HG03159 (cell line): ENCODE data around the gene TTC27.

Experiments
- ATAC-seq: cut with Tn5 transposase; IDR thresholded peaks from one replicate; pipeline ENCODE4 v1.9.1; 2021; ENCODE audit warnings: mild to moderate bottlenecking, moderate library complexity; ENCODE audit not compliant: unreplicated experiment

The TTC27 gene

DNA sequence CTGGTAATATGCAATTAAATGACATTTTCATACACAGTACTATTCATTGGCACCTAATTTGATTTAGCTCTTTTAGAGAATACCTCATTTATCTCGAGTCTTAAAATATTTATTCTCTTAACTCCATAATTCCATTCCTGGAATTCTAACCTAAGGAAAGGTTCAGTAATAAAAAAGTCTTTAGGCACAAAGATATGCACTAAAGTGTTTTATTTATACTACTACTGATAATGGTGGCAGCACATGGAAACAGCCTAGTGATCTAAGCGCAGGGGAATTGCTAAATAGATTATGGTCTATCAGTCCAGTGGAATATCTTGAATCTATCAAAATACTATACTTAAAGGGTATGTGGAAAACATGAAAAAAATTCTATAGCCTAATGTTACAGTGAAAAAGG is 176.4 kb downstream of the TTC27 start:
- ATAC-seq, result no peak

DNA sequence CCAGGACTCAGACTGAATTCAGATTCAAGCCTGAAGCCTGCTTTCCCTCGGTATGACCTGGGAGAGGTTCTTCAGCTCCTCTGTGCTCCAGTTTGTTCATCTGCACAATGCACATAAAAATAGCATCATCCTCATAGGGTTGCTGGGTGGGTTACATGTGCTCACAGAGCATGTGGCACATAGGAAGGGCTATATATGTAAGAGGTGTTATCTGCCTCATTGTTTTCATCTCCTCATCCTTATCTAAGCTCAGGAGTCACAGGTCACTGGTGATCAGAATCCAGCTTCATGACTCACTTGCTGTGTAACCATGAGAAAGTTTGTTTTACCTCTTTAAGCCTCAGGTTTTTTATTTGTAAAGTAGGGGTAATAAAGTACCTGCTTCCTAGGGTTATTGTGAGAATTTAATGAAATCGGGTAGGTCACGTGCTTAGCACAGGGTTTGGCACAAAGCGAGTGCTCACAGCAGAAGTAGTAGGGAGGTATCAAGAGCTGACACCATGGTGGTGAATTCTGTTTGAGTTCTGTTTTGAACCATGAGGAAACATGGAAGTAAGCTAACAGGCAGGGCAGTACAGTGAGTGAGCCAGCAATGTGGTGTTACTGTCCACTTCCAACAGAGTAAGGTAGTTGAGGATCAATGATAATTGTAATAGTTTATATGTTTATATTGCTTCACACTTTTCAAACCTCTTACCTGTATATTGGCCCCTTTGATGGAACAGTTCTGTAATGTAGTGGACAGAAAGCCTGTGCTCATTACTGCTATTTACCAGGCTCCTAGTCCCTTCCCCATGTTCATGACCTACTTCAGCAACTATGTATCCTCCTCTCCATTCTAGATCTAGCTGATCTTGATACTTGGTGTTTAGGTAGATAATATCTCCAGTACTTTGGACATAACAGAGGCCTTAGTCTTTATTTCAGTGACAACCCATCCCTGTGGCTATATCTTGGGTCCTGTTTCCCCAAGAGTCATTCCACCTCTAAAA is 177.6 kb downstream of the TTC27 start:
- ATAC-seq, result no peak

- no peak for ATAC-seq
These were observed 179.0 kb downstream of the TTC27 start for GRCh38 chr2:32806857-32807256.

DNA sequence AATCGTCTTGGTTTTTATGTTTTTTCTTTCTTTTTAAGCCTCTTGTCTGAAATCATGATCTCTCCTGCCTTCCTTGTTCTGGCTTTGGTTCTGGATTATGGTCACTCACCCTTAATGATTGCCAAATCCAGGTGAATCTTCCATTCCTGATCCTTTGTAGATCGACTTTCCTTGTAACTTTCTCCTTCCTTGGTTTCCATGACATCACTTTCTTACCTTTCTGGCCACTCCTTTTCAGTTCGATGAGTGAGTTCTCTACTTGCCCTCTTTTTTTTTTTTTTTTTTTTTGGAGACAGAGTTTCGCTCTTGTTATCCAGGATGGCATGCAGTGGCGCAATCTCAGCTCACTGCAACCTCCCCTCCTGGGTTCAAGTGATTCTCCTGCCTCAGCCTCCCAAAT is 179.8 kb downstream of the TTC27 start:
- ATAC-seq, result no peak

- no peak for ATAC-seq
These were observed 183.2 kb downstream of the TTC27 start for GRCh38 chr2:32810909-32811495.

- ATAC-seq, result no peak
These were observed 183.8 kb downstream of the TTC27 start for GRCh38 chr2:32811696-32812095.

- no peak for ATAC-seq
These were observed 184.5 kb downstream of the TTC27 start for GRCh38 chr2:32812316-32812715.

GRCh38 chr2:32820088-32820487 is 192.2 kb downstream of the TTC27 start:
- no peak for ATAC-seq

DNA sequence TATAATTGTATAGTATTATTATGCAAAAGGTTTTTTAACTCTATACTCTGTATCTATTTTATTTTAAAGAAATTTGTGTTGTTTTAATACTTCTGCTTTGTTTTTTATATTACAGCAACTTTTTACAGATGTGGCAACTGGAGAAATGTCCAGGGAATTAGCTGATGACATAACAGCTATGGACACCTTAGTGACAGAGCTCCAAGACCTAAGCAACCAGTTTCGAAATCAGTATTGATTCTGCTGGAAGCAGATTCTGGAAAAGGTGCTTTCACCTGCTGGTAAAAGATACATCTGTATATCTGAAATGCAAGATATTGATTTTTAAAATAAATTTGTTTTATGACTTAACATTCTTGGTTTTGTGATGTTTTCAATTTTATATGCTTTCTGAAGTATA is 192.9 kb downstream of the TTC27 start:
- ATAC-seq, result no peak

DNA sequence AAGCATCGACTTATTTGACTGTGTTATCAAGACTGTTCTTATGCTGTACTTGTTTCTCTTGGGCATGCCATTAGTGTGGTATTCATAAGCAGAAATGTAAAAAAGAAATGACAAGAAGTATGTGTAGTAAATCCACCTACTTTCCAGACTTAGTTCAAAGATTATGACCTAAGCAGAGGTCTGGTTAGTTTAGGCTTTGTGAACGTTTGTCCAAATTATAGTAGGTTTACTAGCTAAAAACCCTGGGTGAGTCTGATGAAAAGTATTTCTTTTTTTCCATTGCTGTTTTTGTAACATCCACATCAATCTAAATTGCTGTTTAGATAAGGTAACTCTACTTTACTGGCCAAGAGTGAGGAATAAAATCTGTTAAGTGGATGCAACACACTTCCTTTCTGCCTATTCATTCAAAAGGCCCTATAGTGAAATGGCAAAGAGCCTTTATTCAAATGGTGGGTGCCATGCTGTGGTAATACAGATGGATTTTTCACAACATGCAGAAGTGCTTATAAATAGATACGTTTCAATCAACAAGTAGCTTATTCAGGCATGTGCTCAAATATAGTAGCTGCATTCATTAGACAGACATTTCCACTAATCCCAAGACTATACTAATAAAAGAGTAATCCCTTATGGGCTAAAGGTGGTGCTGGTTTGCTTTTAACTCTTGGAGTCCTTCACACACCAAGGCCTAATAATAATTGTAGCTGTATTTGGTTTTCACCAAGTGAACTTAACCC is 196.4 kb downstream of the TTC27 start:
- no peak for ATAC-seq

- no peak for ATAC-seq
These were observed 197.5 kb downstream of the TTC27 start for GRCh38 chr2:32825291-32825712.

DNA sequence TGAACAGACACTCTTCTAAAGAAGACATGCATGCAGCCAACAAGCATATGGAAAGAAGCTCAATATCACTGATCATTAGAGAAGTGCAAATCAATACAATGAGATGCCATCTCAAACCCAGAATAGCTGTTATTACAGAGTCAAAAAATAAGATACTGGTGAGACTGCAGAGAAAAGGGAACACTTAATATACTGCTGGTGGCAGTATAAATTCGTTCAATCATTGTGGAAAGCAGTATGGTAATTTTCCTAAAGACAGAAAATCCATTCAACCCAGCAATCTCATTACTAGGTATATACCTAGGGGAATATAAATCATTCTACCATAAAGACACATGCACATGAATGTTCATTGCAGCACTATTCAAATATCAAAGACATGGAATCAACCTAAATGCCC is 202.3 kb downstream of the TTC27 start:
- ATAC-seq, result no peak

GRCh38 chr2:32832821-32833220 is 205.0 kb downstream of the TTC27 start:
- no peak for ATAC-seq

DNA sequence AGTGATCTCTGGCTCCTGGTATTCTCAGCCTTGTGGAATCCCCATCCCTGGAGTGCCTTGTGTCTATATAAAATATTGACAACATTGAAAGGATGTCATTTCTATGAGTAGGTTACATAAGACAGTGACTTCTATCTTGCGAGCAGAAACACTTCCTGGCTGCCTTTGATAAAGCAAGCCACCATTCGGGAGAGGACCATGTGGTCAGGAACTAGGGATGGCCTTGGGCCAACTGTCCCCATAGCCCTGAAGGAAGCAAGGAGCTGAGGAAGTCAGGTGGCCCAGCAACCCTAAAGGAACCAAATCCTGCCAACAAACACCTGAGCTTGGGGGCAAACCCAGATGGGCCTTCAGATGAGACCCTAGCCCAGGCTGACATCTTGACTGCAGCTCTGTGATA is 205.9 kb downstream of the TTC27 start:
- no peak for ATAC-seq

DNA sequence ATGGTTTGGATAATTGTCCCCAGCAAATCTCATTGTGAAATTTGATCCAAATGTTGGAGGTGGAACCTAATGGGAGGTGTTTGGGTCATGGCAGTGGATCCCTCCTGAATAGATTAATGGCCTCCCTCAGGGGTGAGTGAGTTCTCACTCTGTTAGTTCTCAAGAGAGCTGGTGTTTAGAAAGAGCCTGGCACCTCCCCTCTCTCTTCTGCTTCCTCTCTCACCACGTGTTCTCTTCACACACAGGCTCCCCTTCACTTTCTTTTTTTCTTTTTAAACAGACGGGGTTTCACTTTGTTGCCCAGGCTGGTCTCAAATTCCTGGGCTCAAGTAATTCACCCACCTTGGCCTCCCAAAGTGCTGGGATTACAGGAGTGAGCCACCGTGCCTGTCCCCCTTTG is 207.3 kb downstream of the TTC27 start:
- peak; percentile 51 for ATAC-seq

DNA sequence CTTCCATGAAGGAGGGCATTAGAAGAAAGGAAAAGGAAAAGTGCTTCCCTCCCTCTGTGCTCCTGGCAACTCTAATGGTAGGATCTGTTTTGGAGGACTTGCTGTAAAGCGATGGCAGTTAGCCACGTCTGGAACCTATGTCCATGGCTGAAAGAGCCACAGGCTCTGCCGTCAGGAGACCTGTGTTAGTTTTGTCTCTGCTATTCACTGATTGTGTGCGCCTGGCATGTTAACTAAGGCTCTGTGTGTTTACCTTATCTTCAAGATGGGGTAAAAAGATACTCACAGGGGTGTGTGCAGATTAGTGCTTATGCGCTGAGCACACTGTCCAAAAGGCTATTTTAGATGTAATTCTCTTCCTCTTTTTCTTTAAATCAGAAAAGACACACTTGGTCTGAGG is 209.1 kb downstream of the TTC27 start:
- no peak for ATAC-seq

- peak; percentile 86 for ATAC-seq
These were observed 210.6 kb downstream of the TTC27 start for GRCh38 chr2:32838418-32838817.

DNA sequence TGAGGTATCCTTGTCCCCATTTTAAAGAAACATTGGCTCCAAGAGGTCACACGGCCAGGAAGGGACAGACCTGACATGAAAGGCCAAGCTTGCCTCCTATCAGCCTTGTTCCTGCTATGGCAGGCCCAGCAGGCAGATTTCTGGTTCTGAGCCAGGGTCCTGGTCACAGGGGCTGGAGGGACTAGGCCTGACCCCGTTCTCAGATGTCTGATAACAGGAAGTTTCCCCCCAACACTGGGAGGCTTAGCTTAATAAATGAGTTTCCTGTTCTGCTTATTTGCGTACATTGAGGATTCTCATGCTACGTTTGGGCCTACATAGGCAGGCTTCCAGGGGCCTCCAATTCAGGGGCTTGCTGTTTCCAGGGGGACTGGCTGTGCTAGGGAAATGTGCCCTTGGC is 211.1 kb downstream of the TTC27 start:
- no peak for ATAC-seq

- no peak for ATAC-seq
These were observed 214.4 kb downstream of the TTC27 start for GRCh38 chr2:32841931-32842898.

DNA sequence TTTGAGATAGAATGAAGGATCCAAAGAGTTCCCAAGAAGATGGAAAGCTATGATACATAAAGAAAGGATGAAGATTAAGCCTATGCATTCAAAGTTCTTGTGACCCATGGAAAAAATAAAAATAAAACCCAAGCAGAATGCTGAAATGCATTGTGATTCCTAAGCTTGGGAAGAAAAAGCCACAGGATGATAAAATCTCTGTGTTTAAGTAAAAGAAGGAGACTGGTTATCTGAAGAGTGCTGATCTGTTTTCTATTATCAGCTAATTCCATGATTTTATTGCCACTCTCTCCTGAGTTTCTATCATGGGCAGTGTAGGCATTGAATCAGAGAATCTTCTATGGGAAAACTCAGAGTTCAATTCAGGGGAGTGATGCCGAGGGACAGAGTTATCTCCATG is 215.8 kb downstream of the TTC27 start:
- no peak for ATAC-seq
